Caco-2 (cell line): ENCODE data around the gene SLC39A1. TPM values are rescaled to one million over a fixed set of nuclear protein-coding genes. Genes with fewer than 3 reads are reported as not detected.

Experiments
- BruUV-seq: library from RNA; stranded (reverse); fragments of 400-500 nt; replicated peaks from 2 replicates; lab custom pipeline; 2021; lab: Mats Ljungman, UMichigan
- CTCF ChIA-PET: fragments of 300-600 bp; sonication (Branson Sonifier 250); formaldehyde crosslinking; loops from one replicate; lab custom pipeline; 2022; ENCODE audit warnings: antibody characterized with exemption; lab: Charles Lee
- POLR2A ChIA-PET: fragments of 300-600 bp; sonication (Branson Sonifier 250); formaldehyde crosslinking; loops from one replicate; lab custom pipeline; 2022; ENCODE audit warnings: antibody characterized with exemption; lab: Charles Lee
- DNase-seq, 2 experiments: peaks; one replicate each; pipeline versions ENCODE4 v3.0.0 to v3.0.0-alpha.2; 2020 to 2022
- H3K27me3 ChIP-seq: replicated peaks from 2 replicates; pipeline ENCODE4 v1.6.0; 2011; ENCODE audit warnings: low read length; ENCODE audit not compliant: control insufficient read depth, insufficient read depth
- H3K36me3 ChIP-seq: 2 replicates; pipeline ENCODE4 v1.5.1; 2011; ENCODE audit warnings: low read length; ENCODE audit not compliant: control insufficient read depth, insufficient read depth
- H3K4me1 ChIP-seq: fragments of 250-450 bp; sonication (Bioruptor Pico); 2 replicates; pipeline ENCODE4 v1.5.1; 2020; ENCODE audit warnings: mild to moderate bottlenecking
- H3K4me3 ChIP-seq: 2 replicates; pipeline ENCODE4 v1.5.1; 2011; ENCODE audit warnings: low read depth, mild to moderate bottlenecking, control low read depth, low read length
- H3K9me3 ChIP-seq: fragments of 250-450 bp; sonication (Bioruptor Pico); 2 replicates; pipeline ENCODE4 v1.5.1; 2020; ENCODE audit warnings: mild to moderate bottlenecking, moderate library complexity
- H3K27ac Mint-ChIP-seq: one replicate; pipeline ENCODE4 v1.8.0; 2022; ENCODE audit warnings: mixed read lengths; ENCODE audit not compliant: unreplicated experiment
- H3K27me3 Mint-ChIP-seq: one replicate; pipeline ENCODE4 v1.8.0; 2022; ENCODE audit warnings: mixed read lengths; ENCODE audit not compliant: insufficient read depth, unreplicated experiment
- H3K36me3 Mint-ChIP-seq: one replicate; pipeline ENCODE4 v1.8.0; 2022; ENCODE audit warnings: mild to moderate bottlenecking, mixed read lengths; ENCODE audit not compliant: insufficient read depth, unreplicated experiment
- H3K4me1 Mint-ChIP-seq: one replicate; pipeline ENCODE4 v1.8.0; 2022; ENCODE audit warnings: low read depth, mixed read lengths; ENCODE audit not compliant: unreplicated experiment
- H3K4me3 Mint-ChIP-seq: one replicate; pipeline ENCODE4 v1.8.0; 2022; ENCODE audit warnings: mild to moderate bottlenecking, moderate library complexity, mixed read lengths; ENCODE audit not compliant: unreplicated experiment
- H3K9me3 Mint-ChIP-seq: one replicate; pipeline ENCODE4 v1.8.0; 2022; ENCODE audit warnings: mixed read lengths; ENCODE audit not compliant: unreplicated experiment
- CTCF ChIP-seq, 2 experiments: fragments of 200-600 bp in 1 of 2; IDR thresholded peaks; 1 replicate in 1 of 2; 2 replicates in 1 of 2; pipeline versions ENCODE4 v1.5.1 to v1.8.0; 2011 to 2022; ENCODE audit warnings: antibody characterized with exemption in 1 of 2, control low read depth in 1 of 2, inconsistent platforms in 1 of 2, low read depth in 1 of 2, low read length in 1 of 2, mild to moderate bottlenecking in 1 of 2, moderate library complexity in 1 of 2; ENCODE audit not compliant: insufficient read depth in 1 of 2, severe bottlenecking in 1 of 2, unreplicated experiment in 1 of 2
- intact Hi-C: fragments of 100-400 bp; cut with micrococcal nuclease; formaldehyde crosslinking; loops from one replicate; pipeline ENCODE4 v1.10.0; 2022; ENCODE audit not compliant: unreplicated experiment
- total RNA-seq: library from RNA; stranded (reverse); gene quantifications from 2 replicates; pipeline ENCODE4 v1.2.3, GENCODE V29; 2022

The SLC39A1 gene
- total RNA-seq, 1 experiment from 2014 or later, result 135 TPM

GRCh38 chr1:153941826-153942725, 21.3 kb downstream of the SLC39A1 start:
- intact Hi-C loops, result no loop called here

GRCh38 chr1:153940756-153941155, 22.6 kb downstream of the SLC39A1 start:
- no peaks in the 10 kb centered on the region for H3K4me1 Mint-ChIP-seq
- peaks cover 14% of the 10 kb centered on the region; the same call in 1 of the 2 replicates for H3K36me3 ChIP-seq
- H3K27ac Mint-ChIP-seq, result no peak overlapping the region
- no peak for TF ChIP-seq CTCF (IDR thresholded peaks at IDR 0.05; ENCODE audit: insufficient read depth in 1 of 2, low read depth in 1 of 2, low read length in 1 of 2, severe bottlenecking in 1 of 2, unreplicated experiment in 1 of 2)
- no peaks in the 10 kb centered on the region for H3K9me3 ChIP-seq
- ChIA-PET CTCF (interaction anchor here (0.9 to 1.0 kb wide), 2 partner anchors 15 to 18 kb away, joined by 3 to 5 read pairs; partner anchors contain the start of gene GATAD2B), POLR2A (interaction anchor here (0.6 kb wide), 1 partner anchor 17 kb away, joined by 3 read pairs; no protein-coding TSS in a partner anchor)
- no peaks in the 10 kb centered on the region for H3K9me3 Mint-ChIP-seq
- H3K27me3 ChIP-seq, result no peaks in the 10 kb centered on the region
- no peaks in the 10 kb centered on the region for H3K27me3 Mint-ChIP-seq
- 0 out of 2 replicates have a peak, but pooled peaks cover 4% of the 10 kb centered on the region for H3K4me1 ChIP-seq
- no peak overlapping the region for H3K4me3 ChIP-seq
- H3K4me3 Mint-ChIP-seq, result no peak overlapping the region
- BruUV-seq, result no TSS peak
- DNase-seq, result no peak
- H3K36me3 Mint-ChIP-seq, result peaks cover 38% of the 10 kb centered on the region
- intact Hi-C loops, result no loop called here

More at GRCh38 chr1:153941826-153942725, 21.3 kb downstream of the SLC39A1 start:
- H3K27me3 ChIP-seq, result no peaks in the 10 kb centered on the region
- H3K4me1 ChIP-seq, result peaks cover 8% of the 10 kb centered on the region
- Mint-ChIP-seq H3K4me1 (peaks cover 6% of the 10 kb centered on the region), H3K27me3 (no peaks in the 10 kb centered on the region), H3K4me3 (no peak overlapping the region), H3K27ac (no peak overlapping the region), H3K36me3 (peaks cover 38% of the 10 kb centered on the region), H3K9me3 (no peaks in the 10 kb centered on the region)
- no peak overlapping the region for H3K4me3 ChIP-seq
- POLR2A ChIA-PET, result no interaction called here
- CTCF ChIA-PET, result interaction anchor here (0.6 kb wide), 1 partner anchor 20 kb away, joined by 9 read pairs; no protein-coding TSS in a partner anchor
- peaks cover 7% of the 10 kb centered on the region; the same call in 1 of the 2 replicates for H3K36me3 ChIP-seq
- BruUV-seq, result no TSS peak
- TF ChIP-seq CTCF (IDR thresholded peaks at IDR 0.05; ENCODE audit: insufficient read depth in 1 of 2, low read depth in 1 of 2, low read length in 1 of 2, severe bottlenecking in 1 of 2, unreplicated experiment in 1 of 2), result no peak
- no peaks in the 10 kb centered on the region for H3K9me3 ChIP-seq
- no peak for DNase-seq

- peaks cover 14% of the 10 kb centered on the region; the same call in 1 of the 2 replicates for H3K36me3 ChIP-seq
Observed at GRCh38 chr1:153939476-153939875, 23.9 kb downstream of the SLC39A1 start.

More at GRCh38 chr1:153939476-153939875, 23.9 kb downstream of the SLC39A1 start:
- no peak for DNase-seq
- BruUV-seq, result no TSS peak
- Mint-ChIP-seq H3K27ac (no peak overlapping the region), H3K36me3 (peaks cover 41% of the 10 kb centered on the region), H3K4me3 (no peak overlapping the region), H3K4me1 (no peaks in the 10 kb centered on the region), H3K9me3 (no peaks in the 10 kb centered on the region), H3K27me3 (no peaks in the 10 kb centered on the region)
- no peak for TF ChIP-seq CTCF (IDR thresholded peaks at IDR 0.05; ENCODE audit: insufficient read depth in 1 of 2, low read depth in 1 of 2, low read length in 1 of 2, severe bottlenecking in 1 of 2, unreplicated experiment in 1 of 2)
- no peaks in the 10 kb centered on the region for H3K4me1 ChIP-seq
- ChIA-PET POLR2A (no interaction called here), CTCF (no interaction called here)
- intact Hi-C loops, result no loop called here
- H3K4me3 ChIP-seq, result no peak overlapping the region
- no peaks in the 10 kb centered on the region for H3K9me3 ChIP-seq
- no peaks in the 10 kb centered on the region for H3K27me3 ChIP-seq
